Activated CD4-positive, alpha-beta T cell treated with anti-CD3 and anti-CD28 coated beads, Interleukin-2, amount 10 ng/mL, durations not matched to agents 7 days and 5 days (primary cell): ENCODE measurements around the gene RNU2-63P. TPM values are rescaled to one million over a fixed set of nuclear protein-coding genes. Genes with fewer than 3 reads are reported as not detected.
"Not testable (repeated sequence)": the region's sequence is repeated elsewhere in the genome, so short reads cannot be mapped to it uniquely, and the experiment has no call there.

Source experiments
- CTCF ChIA-PET: fragments of 350-600 bp; sonication (Branson Sonifier 250); formaldehyde crosslinking; loops from one replicate; lab custom pipeline; 2021; ENCODE audit warnings: antibody characterized with exemption; lab: Charles Lee
- POLR2A ChIA-PET: fragments of 350-600 bp; sonication (Branson Sonifier 250); formaldehyde crosslinking; loops from one replicate; lab custom pipeline; 2021; ENCODE audit warnings: antibody characterized with exemption; lab: Charles Lee
- DNase-seq: peaks from one replicate; pipeline ENCODE4 v3.0.0-alpha.2; 2020
- H3K27ac Mint-ChIP-seq: one replicate; pipeline ENCODE4 v1.8.0; 2021; ENCODE audit warnings: mild to moderate bottlenecking, moderate library complexity, mixed read lengths
- H3K27me3 Mint-ChIP-seq: one replicate; pipeline ENCODE4 v1.8.0; 2021; ENCODE audit warnings: mixed read lengths
- H3K36me3 Mint-ChIP-seq: one replicate; pipeline ENCODE4 v1.8.0; 2021; ENCODE audit warnings: low read depth, mixed read lengths
- H3K4me1 Mint-ChIP-seq: one replicate; pipeline ENCODE4 v1.8.0; 2021; ENCODE audit warnings: mixed read lengths
- H3K4me3 Mint-ChIP-seq: one replicate; pipeline ENCODE4 v1.8.0; 2021; ENCODE audit warnings: mild to moderate bottlenecking, moderate library complexity, mixed read lengths
- H3K9me3 Mint-ChIP-seq: one replicate; pipeline ENCODE4 v1.8.0; 2021; ENCODE audit warnings: mixed read lengths
- total RNA-seq, 2 experiments: library from RNA; stranded (reverse); gene quantifications; one replicate each; pipeline ENCODE4 v1.2.3, GENCODE V29; 2021

RNU2-63P gene
- total RNA-seq, 2 experiments from 2014 or later: 1.9 TPM

GRCh38 chr2:88049622-88050021, 33.3 kb upstream of the RNU2-63P start:
- Mint-ChIP-seq H3K9me3 (no peaks in the 10 kb centered on the region), H3K4me1 (peaks cover 20% of the 10 kb centered on the region), H3K27ac (no peak overlapping the region), H3K36me3 (peaks cover 46% of the 10 kb centered on the region), H3K4me3 (no peak overlapping the region), H3K27me3 (no peaks in the 10 kb centered on the region)
- CTCF ChIA-PET: interaction anchor here (1.3 kb wide), 1 partner anchor 10 kb away, joined by 5 read pairs; no protein-coding TSS in a partner anchor
- POLR2A ChIA-PET: no interaction called here
- no peak for DNase-seq

DNA sequence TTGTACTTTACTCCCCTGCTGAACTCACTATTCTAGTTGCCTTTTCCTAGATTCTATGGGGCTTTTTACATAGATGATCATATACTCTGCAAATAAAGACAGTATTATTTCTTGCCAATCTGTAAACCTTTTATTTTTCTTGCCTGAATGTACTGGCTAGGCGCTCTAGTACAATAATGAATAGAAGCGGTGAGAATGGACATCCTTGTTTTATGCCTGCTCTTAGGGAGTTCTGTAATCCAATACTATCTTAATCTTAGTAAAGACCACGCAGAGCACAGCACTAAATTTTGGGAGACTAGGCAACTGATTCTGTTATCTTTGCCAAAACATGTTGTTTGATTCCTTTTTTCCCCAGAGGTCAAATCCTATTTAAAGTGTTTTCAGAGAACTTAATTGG, 32.2 kb upstream of the RNU2-63P start:
- no peak overlapping the region for H3K4me3 Mint-ChIP-seq
- no peaks in the 10 kb centered on the region for H3K9me3 Mint-ChIP-seq
- H3K4me1 Mint-ChIP-seq: peaks cover 9% of the 10 kb centered on the region
- H3K27me3 Mint-ChIP-seq: no peaks in the 10 kb centered on the region
- ChIA-PET CTCF (interaction anchor here (1.2 kb wide), 1 partner anchor 13 kb away, joined by 4 read pairs; no protein-coding TSS in a partner anchor), POLR2A (no interaction called here)
- no peak for DNase-seq
- H3K36me3 Mint-ChIP-seq: peaks cover 40% of the 10 kb centered on the region
- H3K27ac Mint-ChIP-seq: no peak overlapping the region

- H3K4me3 Mint-ChIP-seq, H3K27ac Mint-ChIP-seq, H3K27me3 Mint-ChIP-seq, DNase-seq, POLR2A ChIA-PET, H3K4me1 Mint-ChIP-seq, H3K9me3 Mint-ChIP-seq: not testable (repeated sequence)
- CTCF ChIA-PET: interaction anchor here (0.6 kb wide), 1 partner anchor 25 kb away, joined by 3 read pairs; no protein-coding TSS in a partner anchor
- peaks cover 41% of the 10 kb centered on the region for H3K36me3 Mint-ChIP-seq
These were observed 29.2 kb upstream of the RNU2-63P start for GRCh38 chr2:88045561-88045960.

GRCh38 chr2:88042476-88042875, 26.1 kb upstream of the RNU2-63P start:
- ChIA-PET CTCF (interaction anchor here (1.0 kb wide), 1 partner anchor 19 kb away, joined by 4 read pairs; no protein-coding TSS in a partner anchor), POLR2A (no interaction called here)
- H3K27ac Mint-ChIP-seq: no peak overlapping the region
- peaks cover 6% of the 10 kb centered on the region for H3K4me1 Mint-ChIP-seq
- H3K27me3 Mint-ChIP-seq: no peaks in the 10 kb centered on the region
- no peak for DNase-seq
- no peak overlapping the region for H3K4me3 Mint-ChIP-seq
- H3K9me3 Mint-ChIP-seq: peaks cover 4% of the 10 kb centered on the region
- H3K36me3 Mint-ChIP-seq: peaks cover 41% of the 10 kb centered on the region

GRCh38 chr2:88038263-88039105, 22.1 kb upstream of the RNU2-63P start:
- Mint-ChIP-seq H3K9me3 (peaks cover 7% of the 10 kb centered on the region), H3K27me3 (no peaks in the 10 kb centered on the region), H3K4me3 (no peak overlapping the region), H3K36me3 (peaks cover 59% of the 10 kb centered on the region), H3K27ac (no peak overlapping the region), H3K4me1 (peaks cover 8% of the 10 kb centered on the region)
- no peak for DNase-seq
- ChIA-PET CTCF (interaction anchor here (1.8 kb wide), 1 partner anchor 22 kb away, joined by 7 read pairs; no protein-coding TSS in a partner anchor), POLR2A (no interaction called here)

DNA sequence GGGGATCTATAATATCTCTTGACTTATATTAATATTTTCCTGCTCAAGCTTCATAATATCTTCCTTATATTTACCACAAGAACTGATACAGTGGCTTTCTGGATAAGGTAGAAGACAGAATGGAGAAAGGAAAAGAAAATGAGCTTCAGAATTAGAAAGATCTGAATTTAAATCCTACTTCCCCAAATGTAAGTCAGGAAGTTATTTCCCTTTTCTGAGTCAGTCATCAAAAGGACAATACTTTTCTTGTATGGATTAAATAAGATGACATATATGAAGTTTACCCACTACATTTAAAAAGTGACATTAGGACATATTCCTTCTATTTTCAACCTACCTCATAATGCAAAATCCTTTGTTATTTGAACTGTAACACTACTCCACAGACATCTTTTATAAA, 20.3 kb upstream of the RNU2-63P start:
- H3K36me3 Mint-ChIP-seq: peaks cover 62% of the 10 kb centered on the region
- H3K27ac Mint-ChIP-seq: no peak overlapping the region
- CTCF ChIA-PET: interaction anchor here (0.6 kb wide), 1 partner anchor 454 kb away, joined by 3 read pairs; no protein-coding TSS in a partner anchor
- no peak overlapping the region for H3K4me3 Mint-ChIP-seq
- no peaks in the 10 kb centered on the region for H3K27me3 Mint-ChIP-seq
- H3K4me1 Mint-ChIP-seq: peaks cover 5% of the 10 kb centered on the region
- peaks cover 7% of the 10 kb centered on the region for H3K9me3 Mint-ChIP-seq
- POLR2A ChIA-PET: interaction anchor here (0.6 kb wide), 1 partner anchor 20 kb away, joined by 3 read pairs; no protein-coding TSS in a partner anchor
- no peak for DNase-seq

GRCh38 chr2:88036182-88036581, 19.8 kb upstream of the RNU2-63P start:
- POLR2A ChIA-PET: no interaction called here
- H3K4me3 Mint-ChIP-seq: no peak overlapping the region
- H3K27me3 Mint-ChIP-seq: no peaks in the 10 kb centered on the region
- H3K4me1 Mint-ChIP-seq: peaks cover 5% of the 10 kb centered on the region
- peaks cover 7% of the 10 kb centered on the region for H3K9me3 Mint-ChIP-seq
- no peak overlapping the region for H3K27ac Mint-ChIP-seq
- no peak for DNase-seq
- peaks cover 62% of the 10 kb centered on the region for H3K36me3 Mint-ChIP-seq
- CTCF ChIA-PET: no interaction called here

DNA sequence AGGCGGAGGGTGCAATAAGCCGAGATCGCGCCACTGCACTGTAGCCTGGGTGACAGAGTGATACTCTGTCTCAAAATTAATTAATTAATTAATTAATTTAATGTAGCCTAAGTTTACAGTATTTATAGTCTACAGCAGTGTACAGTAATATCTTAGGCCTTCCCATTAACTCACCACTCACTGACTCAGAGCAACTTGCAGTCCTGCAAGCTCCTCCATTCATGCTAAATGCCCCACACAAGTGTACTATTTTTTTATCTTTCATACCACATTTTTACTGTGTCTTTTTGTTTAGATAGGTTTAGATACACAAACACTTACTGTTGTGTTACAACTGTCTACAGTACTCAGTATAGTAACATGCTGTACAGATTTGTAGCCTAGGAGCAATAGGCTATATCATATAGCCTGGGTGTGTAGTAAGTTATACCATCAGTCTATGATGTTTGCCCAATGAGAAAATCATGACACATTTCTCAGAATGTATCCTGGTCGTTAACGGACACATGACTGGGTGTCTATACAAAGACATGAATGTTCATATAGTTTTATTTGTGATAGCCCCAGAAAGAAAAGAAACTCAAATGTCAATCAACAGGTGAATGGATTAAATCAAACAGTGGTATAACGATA, 15.8 kb upstream of the RNU2-63P start:
- Mint-ChIP-seq H3K9me3 (peaks cover 4% of the 10 kb centered on the region), H3K36me3 (peaks cover 61% of the 10 kb centered on the region), H3K27ac (no peak overlapping the region), H3K4me1 (peaks cover 10% of the 10 kb centered on the region), H3K4me3 (no peak overlapping the region), H3K27me3 (no peaks in the 10 kb centered on the region)
- ChIA-PET CTCF (no interaction called here), POLR2A (no interaction called here)
- no peak for DNase-seq

DNA sequence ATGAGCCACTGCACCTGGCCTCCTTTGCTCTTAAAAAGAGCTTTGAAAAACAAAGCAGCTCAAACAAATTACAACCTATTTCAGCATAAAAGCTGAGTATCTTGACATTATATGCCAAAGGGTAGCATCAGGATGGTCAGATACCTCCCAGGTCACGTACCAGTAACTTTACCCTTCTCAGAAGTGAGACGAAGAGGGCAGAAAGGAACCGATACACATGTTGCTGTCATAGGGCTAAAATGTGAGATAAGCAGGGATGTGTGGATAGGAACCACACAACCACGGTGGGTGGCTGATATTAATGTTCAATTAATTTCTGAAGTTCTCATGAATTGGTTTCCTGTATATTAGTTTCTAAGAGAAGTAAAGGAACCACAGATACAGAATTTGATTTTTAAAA, 12.6 kb upstream of the RNU2-63P start:
- Mint-ChIP-seq H3K27me3 (no peaks in the 10 kb centered on the region), H3K36me3 (peaks cover 47% of the 10 kb centered on the region), H3K9me3 (no peaks in the 10 kb centered on the region), H3K4me1 (peaks cover 11% of the 10 kb centered on the region), H3K27ac (no peak overlapping the region), H3K4me3 (no peak overlapping the region)
- CTCF ChIA-PET: interaction anchor here (0.9 kb wide), 1 partner anchor 26 kb away, joined by 4 read pairs; no protein-coding TSS in a partner anchor
- POLR2A ChIA-PET: no interaction called here
- no peak for DNase-seq

DNA sequence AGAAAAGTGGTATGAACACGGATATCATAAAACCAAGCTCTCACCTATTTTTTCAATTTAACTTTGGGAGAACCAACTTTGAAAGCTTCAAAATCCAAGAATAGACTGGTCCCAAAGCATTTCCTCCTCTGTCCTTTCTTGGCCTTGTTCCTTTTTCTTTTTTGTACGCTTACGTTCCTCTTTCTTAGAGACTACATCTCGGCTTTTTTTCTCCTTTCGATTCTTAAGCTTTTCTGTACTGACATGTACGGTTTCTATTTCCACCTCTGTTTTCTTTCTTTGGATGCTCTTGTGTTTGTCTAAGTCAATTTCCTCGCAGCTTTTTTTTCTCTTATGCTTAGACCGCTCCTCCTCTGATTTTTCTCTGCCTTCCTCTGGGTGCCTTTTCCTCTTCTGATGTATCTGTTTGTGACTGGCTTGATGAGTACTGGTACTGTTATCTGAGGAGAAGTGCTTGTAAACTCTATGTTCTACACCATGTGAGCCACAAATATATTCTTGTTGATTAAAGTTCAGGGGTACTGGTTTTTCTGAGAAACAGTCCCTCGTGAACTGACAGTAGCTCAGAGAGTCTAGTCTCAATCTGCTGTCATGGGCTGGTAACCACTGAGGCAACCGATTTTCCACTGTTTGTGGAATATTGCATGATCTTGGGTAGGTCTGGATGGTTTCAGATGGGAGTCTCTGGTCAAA, 11.5 kb upstream of the RNU2-63P start:
- H3K36me3 Mint-ChIP-seq: peaks cover 38% of the 10 kb centered on the region
- no peaks in the 10 kb centered on the region for H3K9me3 Mint-ChIP-seq
- no peak for DNase-seq
- ChIA-PET POLR2A (interaction anchor here (0.6 kb wide), 1 partner anchor 12 kb away, joined by 3 read pairs; no protein-coding TSS in a partner anchor), CTCF (interaction anchor here (0.6 to 1.1 kb wide), 3 partner anchors 12 to 27 kb away, joined by 3 to 4 read pairs (median 4); no protein-coding TSS in a partner anchor)
- no peaks in the 10 kb centered on the region for H3K27me3 Mint-ChIP-seq
- peak overlapping the region; percentile 74 for H3K27ac Mint-ChIP-seq
- H3K4me3 Mint-ChIP-seq: peak overlapping the region; percentile 41
- peaks cover 11% of the 10 kb centered on the region for H3K4me1 Mint-ChIP-seq

DNA sequence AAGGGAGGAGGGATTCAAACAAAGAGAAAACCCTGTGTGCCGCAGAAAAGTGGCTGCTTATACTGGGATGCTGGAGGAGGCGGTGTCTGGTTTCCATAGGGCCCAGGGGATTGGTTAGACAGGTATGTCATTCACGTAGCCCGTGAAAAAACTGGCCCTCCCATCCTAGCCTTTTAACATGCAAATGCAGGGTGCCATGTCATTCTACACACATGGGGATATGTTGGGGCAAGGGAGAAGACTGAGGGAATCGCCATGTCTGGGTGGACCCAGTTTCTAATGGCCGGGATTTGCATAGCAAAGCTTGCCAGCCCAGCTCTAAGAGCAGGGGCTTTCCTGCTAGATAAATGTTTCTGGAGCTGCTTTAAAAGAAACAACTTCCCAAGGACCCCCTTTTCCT, 8.2 kb upstream of the RNU2-63P start:
- Mint-ChIP-seq H3K4me3 (no peak overlapping the region), H3K36me3 (peaks cover 29% of the 10 kb centered on the region), H3K27ac (no peak overlapping the region), H3K4me1 (peaks cover 11% of the 10 kb centered on the region), H3K9me3 (no peaks in the 10 kb centered on the region), H3K27me3 (no peaks in the 10 kb centered on the region)
- no peak for DNase-seq
- ChIA-PET CTCF (no interaction called here), POLR2A (no interaction called here)

DNA sequence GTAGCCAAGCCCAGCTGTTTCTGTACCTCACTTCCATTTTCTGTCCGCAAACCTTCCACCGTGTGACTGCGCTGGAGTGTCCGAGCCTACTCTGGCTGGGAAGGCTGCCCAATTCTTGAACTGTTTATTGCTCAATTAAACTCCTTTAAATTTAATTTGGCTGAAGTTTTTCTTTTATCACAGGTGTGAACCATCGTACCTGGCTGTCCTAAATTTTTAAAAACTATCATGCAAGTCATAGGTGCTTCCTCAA, 6.2 kb upstream of the RNU2-63P start:
- Mint-ChIP-seq H3K9me3 (peaks cover 2% of the 10 kb centered on the region), H3K27me3 (no peaks in the 10 kb centered on the region), H3K36me3 (peaks cover 17% of the 10 kb centered on the region), H3K4me3 (no peak overlapping the region), H3K27ac (no peak overlapping the region), H3K4me1 (peaks cover 6% of the 10 kb centered on the region)
- CTCF ChIA-PET: no interaction called here
- DNase-seq: no peak
- POLR2A ChIA-PET: no interaction called here
